Lower leg skin (tissue), 4 donors: Measurements from ENCODE around the gene DCN. TPM values are rescaled to one million over a fixed set of nuclear protein-coding genes. Genes with fewer than 3 reads are reported as not detected.
A peak's percentile ranks its signal among the peaks of the same experiment; 100 is the strongest.

Experiments used
- DNase-seq, 2 donors: peaks; one replicate each; pipeline ENCODE4 v3.0.0-alpha.2; 2019; ENCODE audit warnings: low spot score in 2 of 2
- H3K4me3 ChIP-seq: fragments of 200-600 bp; sonication (generic); 2 replicates; pipeline ENCODE4 v1.5.1; 2017; ENCODE audit warnings: mild to moderate bottlenecking, low read depth; ENCODE audit not compliant: poor library complexity, severe bottlenecking
- POLR2A ChIP-seq, 2 donors: fragments of 450-650 bp; IDR thresholded peaks; one replicate each; pipeline ENCODE4 v1.6.1; 2016 to 2017; ENCODE audit warnings: antibody characterized with exemption in 2 of 2, mild to moderate bottlenecking in 1 of 2, moderate library complexity in 1 of 2
- WGBS, 2 donors: methylation state at CpG; one replicate each; pipeline ENCODE4 v1.1.5; 2018; 5-methylcytosine and 5-hydroxymethylcytosine counted together
- intact Hi-C: fragments of 100-400 bp; cut with DNase I; formaldehyde crosslinking; loops from one replicate; pipeline ENCODE4 v1.15.0; 2023; ENCODE audit warnings: low total_unique reads
- total RNA-seq, 4 donors: library from RNA; depleted of rRNA; stranded (reverse); fragments of >200 nt; gene quantifications; one replicate each; pipeline ENCODE4 v1.1.0, GENCODE V29; 2016
- TF ChIP-seq, protein P1 (sequence below), 3 donors: fragments of 450-650 bp; IDR thresholded peaks; one replicate each; pipeline ENCODE4 v1.5.1; 2016; ENCODE audit warnings: antibody characterized with exemption in 3 of 3, mild to moderate bottlenecking in 3 of 3, moderate library complexity in 2 of 3

DCN gene
- total RNA-seq, 4 donors from 2014 or later: 497 to 1,618 (median 522) TPM

DNA sequence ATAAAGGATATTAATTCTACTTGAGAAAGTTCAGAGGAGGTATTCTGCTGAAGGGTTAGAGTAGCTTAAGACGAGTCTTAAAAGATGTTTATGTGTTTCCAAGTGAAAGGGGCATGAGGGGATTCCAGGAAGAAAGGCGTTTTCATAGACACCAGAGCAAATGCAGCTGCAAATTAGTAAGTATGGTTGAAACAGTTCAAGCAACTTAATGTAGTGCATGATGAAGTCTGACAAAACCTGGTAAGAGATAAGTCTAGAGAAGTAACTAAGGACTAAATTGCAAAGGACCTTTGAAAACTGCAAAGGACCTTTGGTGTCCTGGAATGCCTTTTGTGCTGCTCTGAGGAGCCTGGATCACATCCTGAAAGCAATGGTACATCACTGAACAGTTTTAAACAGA is 82.8 kb downstream of the DCN start:
- intact Hi-C loops: no loop called here
- 76 to 81% methylated on average over 2 of the region's 2 CpGs for WGBS, 2 donors

DNA sequence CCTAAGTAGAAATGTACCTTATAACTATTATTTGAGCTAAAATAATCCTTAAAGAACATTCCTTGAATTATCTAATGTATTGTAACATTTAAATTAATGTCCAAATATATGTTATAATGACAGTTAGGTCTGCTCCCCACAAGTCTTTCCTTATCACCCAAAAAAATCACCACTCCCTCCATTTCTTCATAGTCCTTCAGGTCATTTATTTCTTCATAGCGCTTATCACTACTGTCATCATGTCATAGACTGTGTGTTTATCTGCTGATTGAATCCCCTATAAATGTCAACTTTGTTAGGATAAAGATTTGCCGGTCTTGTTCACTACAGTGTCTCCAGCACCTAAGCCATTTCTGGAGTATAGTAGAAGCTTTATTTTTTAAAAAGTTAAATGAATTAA is 83.3 kb downstream of the DCN start:
- H3K4me3 ChIP-seq: no peak overlapping the region
- TF ChIP-seq, protein P1, sequence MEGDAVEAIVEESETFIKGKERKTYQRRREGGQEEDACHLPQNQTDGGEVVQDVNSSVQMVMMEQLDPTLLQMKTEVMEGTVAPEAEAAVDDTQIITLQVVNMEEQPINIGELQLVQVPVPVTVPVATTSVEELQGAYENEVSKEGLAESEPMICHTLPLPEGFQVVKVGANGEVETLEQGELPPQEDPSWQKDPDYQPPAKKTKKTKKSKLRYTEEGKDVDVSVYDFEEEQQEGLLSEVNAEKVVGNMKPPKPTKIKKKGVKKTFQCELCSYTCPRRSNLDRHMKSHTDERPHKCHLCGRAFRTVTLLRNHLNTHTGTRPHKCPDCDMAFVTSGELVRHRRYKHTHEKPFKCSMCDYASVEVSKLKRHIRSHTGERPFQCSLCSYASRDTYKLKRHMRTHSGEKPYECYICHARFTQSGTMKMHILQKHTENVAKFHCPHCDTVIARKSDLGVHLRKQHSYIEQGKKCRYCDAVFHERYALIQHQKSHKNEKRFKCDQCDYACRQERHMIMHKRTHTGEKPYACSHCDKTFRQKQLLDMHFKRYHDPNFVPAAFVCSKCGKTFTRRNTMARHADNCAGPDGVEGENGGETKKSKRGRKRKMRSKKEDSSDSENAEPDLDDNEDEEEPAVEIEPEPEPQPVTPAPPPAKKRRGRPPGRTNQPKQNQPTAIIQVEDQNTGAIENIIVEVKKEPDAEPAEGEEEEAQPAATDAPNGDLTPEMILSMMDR (IDR thresholded peaks at IDR 0.05): no peak
- TF ChIP-seq POLR2A (IDR thresholded peaks at IDR 0.05): no peak
- DNase-seq: no peak
- 43 to 45% methylated on average over 2 of the region's 2 CpGs for WGBS, 2 donors
- intact Hi-C loops: no loop called here

More for the DNA sequence above, 82.8 kb downstream of the DCN start:
- H3K4me3 ChIP-seq: no peak overlapping the region
- TF ChIP-seq, protein P1 (IDR thresholded peaks at IDR 0.05): no peak
- no peak for TF ChIP-seq POLR2A (IDR thresholded peaks at IDR 0.05)
- DNase-seq: no peak

DNA sequence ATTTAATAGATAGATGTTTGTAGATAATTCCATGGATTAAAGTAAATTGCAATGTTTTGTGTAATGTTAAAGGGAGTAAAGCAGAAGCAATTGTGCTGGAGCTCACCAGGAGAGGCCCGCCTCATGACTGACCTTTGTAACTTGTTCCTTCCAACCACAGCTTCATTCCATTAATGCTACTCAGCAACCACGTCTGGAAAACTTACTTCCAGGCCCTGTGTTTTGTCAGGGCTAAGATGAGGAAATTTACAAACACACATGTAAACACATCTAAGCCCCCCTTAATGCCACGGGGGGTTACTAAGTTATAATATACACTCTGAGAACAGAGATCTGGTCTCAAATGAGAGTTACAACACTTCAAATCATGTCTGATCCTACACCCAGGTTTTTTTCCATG is 83.7 kb downstream of the DCN start:
- intact Hi-C loops: no loop called here
- peak in 1 of 2 donors; percentile 55 for DNase-seq
- no peak overlapping the region for H3K4me3 ChIP-seq
- TF ChIP-seq, protein P1 (IDR thresholded peaks at IDR 0.05): no peak
- TF ChIP-seq POLR2A (IDR thresholded peaks at IDR 0.05): no peak
- WGBS, 2 donors: 17 to 45% methylated on average over 3 of the region's 3 CpGs

DNA sequence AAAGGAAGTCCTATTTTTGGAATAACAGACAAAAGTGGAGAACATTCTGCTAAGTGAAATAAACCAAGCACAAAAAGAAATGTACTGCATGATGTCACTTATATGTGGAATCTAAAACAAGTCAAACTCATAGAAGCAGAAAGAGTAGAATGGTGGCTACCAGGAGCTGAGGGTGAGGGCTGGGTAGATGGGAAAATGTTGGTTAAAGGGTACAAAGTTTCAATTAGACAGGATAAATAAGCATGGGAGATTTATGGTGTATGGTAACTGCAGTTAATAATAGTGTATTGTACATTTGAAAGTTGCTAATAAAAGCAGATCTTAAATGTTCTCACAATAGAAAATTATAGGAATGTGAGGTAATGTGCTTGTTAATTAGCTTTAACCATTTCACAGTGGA is 84.2 kb downstream of the DCN start:
- no peak for DNase-seq
- intact Hi-C loops: no loop called here
- H3K4me3 ChIP-seq: no peak overlapping the region
- TF ChIP-seq, protein P1 (IDR thresholded peaks at IDR 0.05): no peak
- no peak for TF ChIP-seq POLR2A (IDR thresholded peaks at IDR 0.05)

DNA sequence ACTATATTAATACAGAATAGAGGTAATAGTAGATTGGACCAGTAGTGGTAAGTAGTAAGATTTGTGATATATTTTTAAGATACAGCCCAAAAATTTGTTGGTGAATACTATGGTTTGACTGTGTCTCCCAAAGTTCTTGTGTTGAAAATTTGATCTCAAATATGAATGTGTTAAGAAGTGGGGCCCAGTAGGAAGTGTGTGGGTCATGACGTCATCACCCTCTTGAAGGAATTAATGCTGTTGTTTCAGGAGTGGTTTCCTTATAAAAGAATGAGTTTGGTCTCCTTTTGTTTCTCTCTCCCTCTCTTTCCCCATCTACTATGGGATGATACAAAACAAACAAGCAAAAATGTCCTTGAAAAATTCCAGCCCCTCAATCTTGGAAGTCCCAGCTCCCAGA is 87.7 kb downstream of the DCN start:
- no peak overlapping the region for H3K4me3 ChIP-seq
- TF ChIP-seq, protein P1 (IDR thresholded peaks at IDR 0.05): no peak
- TF ChIP-seq POLR2A (IDR thresholded peaks at IDR 0.05): no peak
- intact Hi-C loops: no loop called here
- WGBS, 2 donors: 75 to 78% methylated on average over 1 of the region's 1 CpG
- no peak for DNase-seq

DNA sequence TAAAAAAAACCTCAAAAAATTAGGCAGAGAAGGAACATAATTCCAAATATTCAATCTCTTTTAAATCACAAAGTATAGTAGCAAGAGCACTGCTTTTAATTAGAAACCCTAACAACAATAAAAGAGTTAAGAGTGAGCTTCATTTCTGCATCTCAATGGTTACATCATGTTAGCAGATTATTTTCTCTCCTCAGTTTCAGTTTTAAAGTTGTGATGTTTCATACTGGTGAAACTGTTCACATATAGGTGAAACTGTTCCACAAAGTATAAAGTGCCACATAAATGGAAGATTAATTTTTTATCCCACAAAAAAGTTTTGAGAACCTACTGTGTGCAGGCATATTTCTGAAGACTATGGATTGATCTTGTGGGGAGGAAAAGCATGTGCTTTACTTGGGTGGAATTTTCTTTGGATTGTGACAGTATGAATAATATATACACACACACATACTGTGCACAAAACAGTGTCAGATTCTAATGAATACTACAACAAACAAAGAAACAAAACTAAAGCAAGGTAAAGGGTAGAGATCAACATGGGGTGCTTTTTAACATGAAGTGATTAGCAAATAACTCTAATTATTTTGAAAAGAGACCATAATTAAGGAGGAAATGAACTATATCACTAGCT is 88.5 kb downstream of the DCN start:
- TF ChIP-seq POLR2A (IDR thresholded peaks at IDR 0.05): no peak
- TF ChIP-seq, protein P1 (IDR thresholded peaks at IDR 0.05): no peak
- no peak for DNase-seq
- no peak overlapping the region for H3K4me3 ChIP-seq
- intact Hi-C loops: no loop called here
